H1 (cell line): ENCODE results near the gene ITPR3. TPM values are rescaled to one million over a fixed set of nuclear protein-coding genes. Genes with fewer than 3 reads are reported as not detected.
A peak's percentile ranks its signal among the peaks of the same experiment; 100 is the strongest.

Experiments used
- CTCF ChIA-PET: fragments of 300-600 bp; sonication (Branson Sonifier 250); formaldehyde crosslinking; loops from one replicate; lab custom pipeline; 2021; ENCODE audit not compliant: partially characterized antibody; lab: Charles Lee
- POLR2A ChIA-PET: fragments of 300-600 bp; sonication (Branson Sonifier 250); formaldehyde crosslinking; loops from one replicate; lab custom pipeline; 2021; ENCODE audit warnings: inconsistent platforms; ENCODE audit not compliant: partially characterized antibody; lab: Charles Lee
- DNase-seq, 2 experiments: peaks; one replicate each; pipeline versions ENCODE4 v3.0.0 to v3.0.0-alpha.2; 2010 to 2022; ENCODE audit warnings: low spot score in 2 of 2, low read depth in 1 of 2, mixed read lengths in 1 of 2
- FAIRE-seq: peaks from 2 replicates; lab custom pipeline; 2011; peaks lifted over from hg19 to GRCh38; lab: Jason Lieb, UNC
- H2AFZ ChIP-seq: 2 replicates; pipeline ENCODE4 v1.8.1; 2012; ENCODE audit warnings: low read length, inconsistent platforms
- H2AK5ac ChIP-seq: 2 replicates; pipeline ENCODE4 v1.6.1; 2013; ENCODE audit warnings: low read depth, low read length
- H2BK120ac ChIP-seq: replicated peaks from 2 replicates; pipeline ENCODE3; 2013; ENCODE audit warnings: low read depth, low read length, inconsistent platforms
- H2BK12ac ChIP-seq: 2 replicates; pipeline ENCODE4 v1.6.1; 2013; ENCODE audit warnings: low read depth, low read length
- H2BK15ac ChIP-seq: 2 replicates; pipeline ENCODE4 v1.6.1; 2013; ENCODE audit warnings: low read length
- H2BK20ac ChIP-seq: 2 replicates; pipeline ENCODE4 v1.6.1; 2013; ENCODE audit warnings: low read length
- H2BK5ac ChIP-seq: 2 replicates; pipeline ENCODE4 v1.6.1; 2013; ENCODE audit warnings: low read depth, low read length
- H3K14ac ChIP-seq: 2 replicates; pipeline ENCODE4 v1.6.1; 2013; ENCODE audit warnings: inconsistent platforms; ENCODE audit not compliant: insufficient read length
- H3K18ac ChIP-seq: 2 replicates; pipeline ENCODE4 v1.6.1; 2013; ENCODE audit warnings: low read length; ENCODE audit errors: extremely low read depth
- H3K23ac ChIP-seq: 2 replicates; pipeline ENCODE4 v1.6.1; 2013; ENCODE audit warnings: inconsistent platforms; ENCODE audit not compliant: insufficient read length
- H3K23me2 ChIP-seq: 2 replicates; pipeline ENCODE4 v1.6.1; 2013; ENCODE audit warnings: low read depth, low read length
- H3K27ac ChIP-seq: 2 replicates; pipeline ENCODE4 v1.6.1; 2011; ENCODE audit warnings: low read depth, low read length, inconsistent platforms
- H3K27me3 ChIP-seq, 4 experiments: replicated peaks in 1 of 4; 1 replicate in 1 of 4; 2 replicates in 3 of 4; pipeline versions ENCODE4 v1.6.1 to v1.8.1; 2011 to 2013; ENCODE audit warnings: low read length in 3 of 4, mild to moderate bottlenecking in 3 of 4, inconsistent platforms in 2 of 4, mixed read lengths in 2 of 4, moderate library complexity in 1 of 4; ENCODE audit not compliant: control insufficient read depth in 3 of 4, insufficient read depth in 3 of 4; ENCODE audit errors: extremely low read depth in 1 of 4
- H3K36me3 ChIP-seq, 4 experiments: 2 replicates each; pipeline versions ENCODE4 v1.6.1 to v1.8.1; 2011 to 2013; ENCODE audit warnings: mild to moderate bottlenecking in 4 of 4, low read length in 3 of 4, moderate library complexity in 2 of 4, control low read depth in 1 of 4, inconsistent platforms in 1 of 4; ENCODE audit not compliant: insufficient read depth in 4 of 4, control insufficient read depth in 2 of 4
- H3K4ac ChIP-seq: replicated peaks from 2 replicates; pipeline ENCODE3; 2013; ENCODE audit warnings: low read length, low read depth, mixed read lengths, inconsistent platforms; ENCODE audit not compliant: insufficient read length
- H3K4me1 ChIP-seq, 4 experiments: replicated peaks in 1 of 4; 1 replicate in 1 of 4; 2 replicates in 3 of 4; pipeline versions ENCODE4 v1.6.1 to v1.8.1; 2011 to 2013; ENCODE audit warnings: low read length in 3 of 4, inconsistent platforms in 2 of 4, mixed read lengths in 1 of 4; ENCODE audit not compliant: insufficient read depth in 4 of 4, control insufficient read depth in 3 of 4
- H3K4me2 ChIP-seq, 2 experiments: 2 replicates each; pipeline versions ENCODE4 v1.6.1 to v1.8.1; 2011 to 2013; ENCODE audit warnings: low read depth in 2 of 2, low read length in 2 of 2, control low read depth in 1 of 2, inconsistent platforms in 1 of 2, mild to moderate bottlenecking in 1 of 2; ENCODE audit not compliant: insufficient read depth in 1 of 2
- H3K4me3 ChIP-seq, 4 experiments: fragments of 200-600, 300-600 bp in 1 of 4; sonication (generic), shearing (Covaris generic), sonication (Bioruptor Twin) in 1 of 4; 2 replicates each; pipeline versions ENCODE4 v1.5.1 to v1.8.1; 2011 to 2016; ENCODE audit warnings: low read length in 4 of 4, low read depth in 3 of 4, control low read depth in 2 of 4, inconsistent platforms in 2 of 4, mild to moderate bottlenecking in 2 of 4, mixed read lengths in 1 of 4, moderate library complexity in 1 of 4; ENCODE audit not compliant: insufficient read depth in 2 of 4; ENCODE audit errors: extremely low read depth in 1 of 4
- H3K56ac ChIP-seq: replicated peaks from 2 replicates; pipeline ENCODE3; 2013; ENCODE audit warnings: low read depth, mild to moderate bottlenecking, mixed read lengths, low read length, inconsistent platforms; ENCODE audit not compliant: insufficient read length
- H3K79me1 ChIP-seq: 2 replicates; pipeline ENCODE4 v1.6.1; 2013; ENCODE audit warnings: low read depth, low read length, control low read depth
- H3K79me2 ChIP-seq, 2 experiments: 2 replicates each; pipeline versions ENCODE4 v1.6.1 to v1.8.1; 2012 to 2013; ENCODE audit warnings: low read length in 2 of 2, mild to moderate bottlenecking in 2 of 2, inconsistent platforms in 1 of 2; ENCODE audit not compliant: insufficient read depth in 2 of 2, control insufficient read depth in 1 of 2
- H3K9ac ChIP-seq, 4 experiments: replicated peaks in 1 of 4; 1 replicate in 1 of 4; 2 replicates in 3 of 4; pipeline versions ENCODE4 v1.6.1 to v1.8.1; 2011 to 2013; ENCODE audit warnings: low read depth in 3 of 4, low read length in 3 of 4, control low read depth in 2 of 4, mild to moderate bottlenecking in 2 of 4, moderate library complexity in 2 of 4, inconsistent platforms in 1 of 4; ENCODE audit errors: extremely low read depth in 1 of 4
- H3K9me3 ChIP-seq, 2 experiments: 2 replicates each; pipeline versions ENCODE4 v1.6.1 to v1.8.1; 2012 to 2013; ENCODE audit warnings: mild to moderate bottlenecking in 2 of 2, moderate library complexity in 2 of 2, control low read depth in 1 of 2, inconsistent platforms in 1 of 2, low read depth in 1 of 2, low read length in 1 of 2, mixed read lengths in 1 of 2; ENCODE audit not compliant: insufficient read depth in 2 of 2
- H4K20me1 ChIP-seq, 2 experiments: replicated peaks in 1 of 2; 2 replicates each; pipeline versions ENCODE3 to v1.8.1; 2011 to 2013; ENCODE audit warnings: inconsistent platforms in 2 of 2, low read length in 2 of 2, mild to moderate bottlenecking in 1 of 2; ENCODE audit not compliant: insufficient read depth in 2 of 2, control insufficient read depth in 1 of 2
- H4K5ac ChIP-seq: 2 replicates; pipeline ENCODE4 v1.6.1; 2013; ENCODE audit warnings: low read length, low read depth, mixed read lengths, inconsistent platforms; ENCODE audit not compliant: insufficient read length
- H4K8ac ChIP-seq: 2 replicates; pipeline ENCODE4 v1.8.0; 2013; ENCODE audit warnings: mild to moderate bottlenecking, moderate library complexity, low read length, inconsistent platforms; ENCODE audit not compliant: insufficient read depth; ENCODE audit errors: extremely low read depth
- H4K91ac ChIP-seq: replicated peaks from 2 replicates; pipeline ENCODE3; 2013; ENCODE audit warnings: low read length, mixed read lengths, inconsistent platforms; ENCODE audit not compliant: insufficient read length
- ATF2 ChIP-seq: IDR thresholded peaks from 2 replicates; pipeline ENCODE4 v1.6.1; 2012; ENCODE audit warnings: low read length, inconsistent platforms
- ATF3 ChIP-seq: IDR thresholded peaks from 2 replicates; pipeline ENCODE4 v1.6.1; 2011; ENCODE audit warnings: low read depth, mild to moderate bottlenecking, low read length; ENCODE audit not compliant: insufficient read depth
- EGR1 ChIP-seq: IDR thresholded peaks from 2 replicates; pipeline ENCODE4 v1.6.1; 2011; ENCODE audit warnings: low read depth, low read length, borderline replicate concordance
- KDM5A ChIP-seq: fragments of 200-600 bp; IDR thresholded peaks from 2 replicates; pipeline ENCODE4 v1.7.1; 2012; ENCODE audit warnings: mild to moderate bottlenecking, low read length, inconsistent platforms, mixed read lengths
- NANOG ChIP-seq: IDR thresholded peaks from 2 replicates; pipeline ENCODE4 v1.6.1; 2011; ENCODE audit warnings: low read length, low read depth, mild to moderate bottlenecking, inconsistent platforms; ENCODE audit not compliant: insufficient read depth, poor library complexity, severe bottlenecking
- RBBP5 ChIP-seq: IDR thresholded peaks from 2 replicates; pipeline ENCODE4 v1.7.1; 2012; ENCODE audit warnings: low read depth, mild to moderate bottlenecking, inconsistent platforms, low read length, moderate library complexity, borderline replicate concordance
- SIN3A ChIP-seq, 2 experiments: IDR thresholded peaks in 1 of 2; conservative IDR thresholded peaks in 1 of 2; 2 replicates each; pipeline ENCODE4 v1.6.1; 2011 to 2012; ENCODE audit warnings: low read length in 2 of 2, improper control_type of control experiment in 1 of 2, low read depth in 1 of 2, mild to moderate bottlenecking in 1 of 2
- SIRT6 ChIP-seq: IDR thresholded peaks from one replicate; pipeline ENCODE4 v1.7.1; 2012; ENCODE audit warnings: low read length, inconsistent platforms
- SP1 ChIP-seq: IDR thresholded peaks from 2 replicates; pipeline ENCODE4 v1.6.1; 2011; ENCODE audit warnings: low read depth, low read length
- ZNF274 ChIP-seq: IDR thresholded peaks from 2 replicates; pipeline ENCODE4 v1.7.0; 2012; ENCODE audit warnings: low read length, borderline replicate concordance; ENCODE audit errors: extremely low read depth
- WGBS, 2 experiments: shearing (Covaris generic) in 1 of 2; methylation state at CpG; one replicate each; pipeline versions ENCODE4 v1.1.6 to v1.1.7; 2013 to 2015; ENCODE audit warnings: low lambda C conversion rate in 2 of 2, mixed read lengths in 2 of 2, inconsistent platforms in 1 of 2, low coverage in 1 of 2, missing lambda C conversion rate in 1 of 2; ENCODE audit not compliant: insufficient replicate concordance in 2 of 2, insufficient coverage in 1 of 2, insufficient read length in 1 of 2; ENCODE audit errors: extremely low coverage in 1 of 2, missing lambda C conversion rate in 1 of 2; 5-methylcytosine and 5-hydroxymethylcytosine counted together
- polyA plus RNA-seq, 7 experiments: library from polyadenylated mRNA; depleted of rRNA in 3 of 7; stranded (reverse) in 5 of 7; unstranded in 2 of 7; fragments of >200 nt in 5 of 7; fragments of 200-250 nt in 2 of 7; gene quantifications; 1 replicate in 5 of 7; 2 replicates in 1 of 7; 4 replicates in 1 of 7; pipeline versions ENCODE4 v1.2.1 to v1.2.3, GENCODE V29; 2011 to 2013; ENCODE audit warnings: missing spikeins in 2 of 7, mixed read lengths in 2 of 7
- total RNA-seq: library from RNA; stranded (reverse); fragmentation: NEBNext Ultra II Directional; extraction: Animal tissue kit (Norgen Biotek cat#: 25700); gene quantifications from 2 replicates; pipeline ENCODE4 v1.2.1, GENCODE V29; 2021

ITPR3 gene
- total and polyA plus RNA-seq, 2 of the 8 experiments (the other 6 are each of a cell fraction or from before 2014, with no cell fraction given), result 29.1 to 45.7 TPM

- POLR2A ChIA-PET, result interaction anchor here (1.6 to 3.3 kb wide), 3 partner anchors 9 to 101 kb away, joined by 3 to 15 read pairs (median 5); partner anchors contain the start of genes ITPR3 and UQCC2
- H4K8ac ChIP-seq, result no peak overlapping the region
- H2BK12ac ChIP-seq, result peak overlapping the region; percentile 44; the same call in 1 of the 2 replicates
- no peak for FAIRE-seq
- no peak overlapping the region for H4K5ac ChIP-seq
- H2BK120ac ChIP-seq, result no peak overlapping the region
- peak overlapping the region; percentile 68 for H3K18ac ChIP-seq
- peaks cover 6 to 42% (median 26%) of the 10 kb centered on the region in 4 experiments for H3K4me1 ChIP-seq
- H3K23me2 ChIP-seq, result no peaks in the 10 kb centered on the region; the same call in 1 of the 2 replicates
- H4K20me1 ChIP-seq, result no peaks in the 10 kb centered on the region
- no peak overlapping the region for H3K9ac ChIP-seq
- H3K4me3 ChIP-seq, result no peak overlapping the region
- H2BK20ac ChIP-seq, result peak overlapping the region; percentile 90; the same call in 1 of the 2 replicates
- no peak overlapping the region for H3K14ac ChIP-seq
- no peak overlapping the region for H3K4ac ChIP-seq
- no peak for DNase-seq
- 0 out of 4 replicates have a peak, but pooled peaks cover 0 to 6% of the 10 kb centered on the region in 2 experiments for H3K9me3 ChIP-seq
- CTCF ChIA-PET, result interaction anchor here (1.7 to 3.2 kb wide), 2 partner anchors 20 to 22 kb away, joined by 3 to 9 read pairs; no protein-coding TSS in a partner anchor
- no peak overlapping the region for H3K56ac ChIP-seq
- no peak for TF ChIP-seq NANOG
- no peak for TF ChIP-seq ZNF274
- no peak for TF ChIP-seq ATF3
- TF ChIP-seq SIRT6, result no peak
- TF ChIP-seq SP1, result no peak
- no peak for TF ChIP-seq ATF2
- no peak for TF ChIP-seq RBBP5
- no peak for TF ChIP-seq KDM5A
- TF ChIP-seq EGR1, result no peak
- TF ChIP-seq SIN3A (conservative IDR thresholded peaks at IDR 0.05 in 1 of 2, IDR thresholded peaks at IDR 0.05 in 1 of 2; ENCODE audit: low read depth in 1 of 2, low read length in 2 of 2), result no peak
- no peaks in the 10 kb centered on the region for H3K79me2 ChIP-seq
- H3K27ac ChIP-seq, result no peak overlapping the region
- H2AK5ac ChIP-seq, result 0 out of 2 replicates have a peak overlapping the region, but pooled peaks have one; percentile 6
- H3K23ac ChIP-seq, result no peak overlapping the region
- peak overlapping the region; percentile 44 for H4K91ac ChIP-seq
- peak overlapping the region; percentile 27; the same call in 1 of the 2 replicates for H2BK5ac ChIP-seq
- H3K27me3 ChIP-seq, result 0 out of 7 replicates have a peak, but pooled peaks cover 0 to 2% (median 0%) of the 10 kb centered on the region in 4 experiments
- peak overlapping the region; percentile 82 for H2BK15ac ChIP-seq
- H3K79me1 ChIP-seq, result no peaks in the 10 kb centered on the region
- H2AFZ ChIP-seq, result no peak overlapping the region
- H3K36me3 ChIP-seq, result no peaks in the 10 kb centered on the region
- no peak overlapping the region for H3K4me2 ChIP-seq
- WGBS, 2 experiments, result 78% methylated on average over 4 of the region's 4 CpGs; no CpG with 5 or more reads in 1 of the 2 experiments
These were observed 11.1 kb upstream of the ITPR3 start for GRCh38 chr6:33610067-33610466.
